ENCODE measurements around the gene PHOX2A.
"Not testable (repeated sequence)": the region's sequence is repeated elsewhere in the genome, so short reads cannot be mapped to it uniquely, and the experiment has no call there.

Gene PHOX2A

DNA sequence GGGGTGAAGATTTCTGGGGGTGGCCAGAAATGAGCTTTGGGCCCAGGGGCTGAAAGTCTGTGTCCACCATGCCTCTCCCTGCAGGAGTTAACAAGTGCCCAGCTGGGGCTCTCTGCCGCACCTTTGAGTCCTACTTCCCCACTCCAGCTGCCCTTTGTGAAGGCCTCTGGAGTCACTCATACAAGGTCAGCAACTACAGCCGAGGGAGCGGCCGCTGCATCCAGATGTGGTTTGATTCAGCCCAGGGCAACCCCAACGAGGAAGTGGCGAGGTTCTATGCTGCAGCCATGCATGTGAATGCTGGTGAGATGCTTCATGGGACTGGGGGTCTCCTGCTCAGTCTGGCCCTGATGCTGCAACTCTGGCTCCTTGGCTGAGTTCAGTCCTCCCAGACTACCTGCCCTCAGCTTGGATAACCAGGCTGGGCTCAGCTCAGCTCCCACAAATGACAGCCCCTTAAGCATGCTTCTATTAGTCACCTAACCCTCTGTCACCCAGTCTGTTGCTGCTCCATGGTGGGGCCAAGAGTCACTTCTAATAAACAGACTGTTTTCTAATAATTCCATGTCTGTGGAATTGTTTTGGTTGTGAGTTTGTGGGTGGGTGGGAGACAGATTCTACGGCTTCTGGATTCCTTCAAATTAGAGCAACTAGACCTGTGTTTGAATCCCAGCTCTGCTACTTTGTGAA lies 22.4 kb downstream of the PHOX2A start:
- FAIRE-seq: no peak

DNA sequence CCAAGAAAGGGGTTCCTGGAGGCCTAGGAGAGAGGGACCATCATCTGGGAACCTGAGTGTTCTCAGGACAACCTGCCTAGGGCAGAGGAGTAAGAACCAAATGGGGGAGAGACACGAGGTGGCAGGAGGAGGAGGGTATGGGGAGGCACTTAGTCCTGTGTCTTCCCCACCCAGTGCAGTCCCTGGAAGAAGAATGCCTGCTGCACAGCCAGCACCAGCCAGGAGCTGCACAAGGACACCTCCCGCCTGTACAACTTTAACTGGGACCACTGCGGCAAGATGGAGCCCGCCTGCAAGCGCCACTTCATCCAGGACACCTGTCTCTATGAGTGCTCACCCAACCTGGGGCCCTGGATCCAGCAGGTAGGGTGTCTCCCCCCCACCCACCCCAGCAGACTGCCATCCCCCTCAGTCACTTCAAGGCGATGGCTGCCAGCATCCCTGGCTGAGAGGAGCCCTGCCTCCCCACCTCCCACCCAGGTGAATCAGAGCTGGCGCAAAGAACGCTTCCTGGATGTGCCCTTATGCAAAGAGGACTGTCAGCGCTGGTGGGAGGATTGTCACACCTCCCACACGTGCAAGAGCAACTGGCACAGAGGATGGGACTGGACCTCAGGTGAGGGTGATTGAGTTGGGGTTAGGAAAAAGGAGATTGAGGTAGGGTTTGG lies 23.1 kb downstream of the PHOX2A start:
- FAIRE-seq: no peak

DNA sequence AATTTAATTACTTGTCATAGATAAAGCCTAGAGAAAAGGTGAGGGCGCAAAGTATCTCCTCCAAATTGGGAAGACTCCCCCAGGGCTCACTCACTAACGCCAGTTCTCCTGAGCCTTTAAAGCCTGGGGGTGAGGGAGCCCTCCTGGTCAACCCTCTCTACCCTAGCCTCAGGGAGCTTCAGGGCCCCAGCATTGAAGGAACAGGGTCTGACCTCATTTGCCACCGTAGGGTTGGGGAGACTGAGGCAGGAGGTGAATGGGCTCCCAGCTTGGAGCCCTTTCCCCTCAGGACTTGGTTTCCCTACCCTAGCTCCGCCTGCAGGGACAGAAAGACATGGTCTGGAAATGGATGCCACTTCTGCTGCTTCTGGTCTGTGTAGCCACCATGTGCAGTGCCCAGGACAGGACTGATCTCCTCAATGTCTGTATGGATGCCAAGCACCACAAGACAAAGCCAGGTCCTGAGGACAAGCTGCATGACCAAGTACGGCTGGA lies 25.7 kb downstream of the PHOX2A start:
- no peak for FAIRE-seq

DNA sequence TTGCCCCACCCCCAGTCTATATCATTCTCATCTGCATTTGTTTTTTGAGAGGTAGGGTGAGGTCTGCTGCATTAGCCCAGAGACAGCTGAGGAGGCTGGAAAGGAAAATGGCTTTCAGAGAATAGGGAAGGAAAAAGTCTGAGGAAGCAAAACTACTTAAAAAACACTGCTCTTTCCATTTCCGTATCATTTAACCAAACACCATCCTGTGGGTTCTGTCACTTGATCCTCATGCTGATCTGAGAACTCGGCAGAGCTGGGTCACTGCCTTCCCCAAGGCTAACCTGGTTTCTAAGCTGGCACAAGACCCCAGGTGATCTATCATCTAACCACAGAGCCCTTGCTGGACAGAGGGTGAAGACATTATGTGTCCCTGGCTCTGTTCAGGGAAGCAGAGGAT lies 26.1 kb downstream of the PHOX2A start:
- FAIRE-seq: no peak

DNA sequence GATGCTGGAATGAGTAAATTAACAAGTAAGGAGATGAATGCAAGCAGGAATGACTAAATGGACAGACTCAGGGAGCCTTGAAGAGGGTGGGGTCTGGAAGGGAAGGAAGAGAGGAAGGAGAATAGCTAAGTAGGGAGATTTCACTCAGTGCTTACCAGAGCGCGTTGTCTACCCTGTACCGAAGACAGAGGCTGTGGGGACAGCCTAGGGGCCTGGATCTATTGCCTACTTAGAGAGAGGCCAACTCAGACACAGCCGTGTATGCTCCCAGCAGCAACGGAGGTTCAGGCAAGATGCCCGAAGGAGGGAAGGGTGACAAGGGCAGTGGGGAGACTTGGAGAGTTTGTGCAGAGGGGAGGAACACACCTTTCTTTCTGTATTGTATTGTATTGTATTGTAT lies 27.3 kb downstream of the PHOX2A start, which contains the start of gene FOLR2:
FOLR2 (plus strand) TSS at position 157 of the 400 bp plus-strand sequence. CDS start 1,791 bp downstream, outside the sequence.
- FAIRE-seq: no peak

DNA sequence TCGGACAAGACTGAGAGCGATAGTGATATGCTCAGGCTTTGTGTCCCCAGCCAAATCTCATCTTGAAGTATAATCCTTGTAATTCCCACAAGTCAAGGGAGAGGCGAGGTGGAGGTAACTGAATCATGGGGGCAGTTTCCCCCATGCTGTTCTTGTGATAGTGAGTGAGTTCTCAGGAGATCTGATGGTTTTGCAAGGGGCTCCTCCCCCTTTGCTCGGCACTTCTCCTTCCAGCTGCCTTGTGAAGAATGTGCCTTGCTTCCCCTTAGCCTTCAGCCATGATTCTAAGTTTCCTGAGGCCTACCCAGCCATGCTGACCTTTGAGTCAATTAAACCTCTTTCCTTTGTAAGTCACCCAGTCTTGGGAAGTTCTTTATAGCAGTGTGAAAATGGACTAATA lies 34.9 kb downstream of the PHOX2A start:
- no peak for FAIRE-seq

DNA sequence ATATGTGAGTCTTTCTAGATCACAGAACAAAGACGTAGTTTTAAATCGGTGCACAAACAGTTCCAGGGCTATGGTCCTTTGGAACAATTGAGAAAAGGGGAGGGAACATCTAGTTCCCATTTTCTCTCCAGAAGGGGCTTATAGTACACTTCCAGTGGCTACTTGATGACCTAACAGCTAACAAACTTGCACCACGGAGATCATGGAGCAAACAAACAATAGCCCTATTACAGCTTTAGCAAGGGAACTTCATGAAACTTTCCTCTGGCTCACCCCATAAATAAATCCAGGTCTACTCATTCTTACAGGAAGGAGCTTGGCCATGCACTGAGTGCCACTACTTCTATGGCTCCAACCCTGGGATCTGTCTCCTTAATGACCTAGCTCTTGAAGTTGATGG lies 35.7 kb downstream of the PHOX2A start:
- no peak for FAIRE-seq

DNA sequence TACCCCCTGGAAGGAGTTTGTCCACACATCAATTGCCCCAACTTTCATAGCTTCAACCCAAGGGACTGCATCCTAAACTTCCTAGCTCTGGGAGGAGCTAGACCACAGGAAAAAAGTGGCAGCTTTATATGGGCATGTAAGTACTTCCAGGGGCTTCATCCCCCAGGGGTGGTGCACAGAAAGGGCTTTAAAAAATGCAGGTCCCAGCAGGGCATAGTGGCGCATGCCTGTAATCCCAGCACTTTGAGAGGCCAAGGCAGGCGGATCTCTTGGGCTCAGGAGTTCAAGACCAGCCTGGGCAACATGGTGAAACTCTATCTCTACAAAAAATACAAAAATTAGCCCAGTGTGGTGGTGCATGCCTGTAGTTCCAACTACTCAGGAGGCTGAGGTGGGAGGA lies 37.2 kb downstream of the PHOX2A start:
- not testable (repeated sequence) for FAIRE-seq

DNA sequence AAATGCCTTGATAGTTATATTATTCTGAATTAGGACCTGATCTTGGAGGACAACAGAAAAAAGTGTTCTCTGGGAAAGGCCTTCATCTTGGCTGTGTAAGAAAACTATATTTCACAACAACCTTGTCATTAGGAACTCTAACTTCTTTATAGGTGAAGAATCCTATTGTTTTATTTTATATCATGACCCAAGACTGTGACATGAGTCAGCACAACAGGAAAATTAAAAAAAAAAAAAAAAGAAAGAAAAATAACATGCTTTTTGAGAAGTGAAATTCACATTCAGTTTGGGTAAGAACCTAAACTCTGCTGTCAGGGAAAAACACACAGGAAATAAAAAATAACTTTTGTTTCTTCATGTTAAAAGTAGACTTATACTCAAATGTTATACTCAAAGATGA lies 39.1 kb downstream of the PHOX2A start:
- FAIRE-seq: no peak

DNA sequence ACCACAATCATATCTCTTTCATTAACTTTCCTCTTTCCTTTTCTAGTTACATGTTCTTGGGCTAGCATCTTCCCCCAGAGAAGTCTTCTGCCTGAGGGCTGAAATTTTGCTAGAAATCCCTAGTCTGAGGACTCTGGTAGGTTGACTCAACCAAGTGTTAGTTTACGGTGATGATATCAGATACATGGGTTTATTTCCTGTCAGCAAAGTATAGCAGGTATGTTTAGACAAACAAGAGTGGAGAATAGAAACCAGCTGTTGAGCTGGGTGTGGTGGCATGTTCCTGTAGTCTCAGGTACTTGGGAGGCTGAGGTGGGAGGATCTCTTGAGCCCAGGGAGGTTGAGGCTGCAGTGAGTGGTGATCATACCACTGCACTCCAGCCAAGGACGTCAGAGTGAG lies 40.8 kb downstream of the PHOX2A start:
- no peak for FAIRE-seq

DNA sequence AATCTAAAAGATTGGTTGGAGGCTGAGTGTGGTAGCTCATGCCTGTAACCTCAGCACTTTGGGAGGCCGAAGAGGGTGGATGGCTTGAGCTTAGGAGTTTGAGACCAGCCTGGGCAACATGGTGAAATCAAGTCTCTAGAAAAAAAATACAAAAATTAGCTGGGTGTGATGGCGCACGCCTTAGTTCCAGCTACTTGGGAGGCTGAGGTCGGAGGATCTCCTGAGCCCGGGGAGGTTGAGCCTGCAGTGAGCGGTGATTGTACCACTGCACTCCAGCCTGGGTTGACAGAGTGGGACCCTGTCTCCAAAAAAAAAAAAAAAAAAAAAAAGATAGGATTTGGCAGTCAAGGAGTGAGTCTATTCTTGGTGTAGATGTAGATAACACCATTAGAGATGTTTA lies 41.4 kb downstream of the PHOX2A start:
- FAIRE-seq: no peak

DNA sequence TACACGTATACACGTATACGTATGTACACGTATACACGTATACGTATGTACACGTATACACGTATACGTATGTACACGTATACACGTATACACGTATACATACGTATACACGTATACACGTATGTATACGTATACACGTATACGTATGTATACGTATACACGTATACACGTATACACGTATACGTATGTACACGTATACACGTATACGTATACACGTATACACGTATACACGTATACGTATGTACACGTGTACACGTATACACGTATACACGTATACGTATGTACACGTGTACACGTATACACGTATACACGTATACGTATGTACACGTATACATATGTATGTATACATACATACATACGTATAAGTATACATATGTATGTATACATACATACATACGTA lies 42.5 kb downstream of the PHOX2A start:
- FAIRE-seq: peak; percentile 61

DNA sequence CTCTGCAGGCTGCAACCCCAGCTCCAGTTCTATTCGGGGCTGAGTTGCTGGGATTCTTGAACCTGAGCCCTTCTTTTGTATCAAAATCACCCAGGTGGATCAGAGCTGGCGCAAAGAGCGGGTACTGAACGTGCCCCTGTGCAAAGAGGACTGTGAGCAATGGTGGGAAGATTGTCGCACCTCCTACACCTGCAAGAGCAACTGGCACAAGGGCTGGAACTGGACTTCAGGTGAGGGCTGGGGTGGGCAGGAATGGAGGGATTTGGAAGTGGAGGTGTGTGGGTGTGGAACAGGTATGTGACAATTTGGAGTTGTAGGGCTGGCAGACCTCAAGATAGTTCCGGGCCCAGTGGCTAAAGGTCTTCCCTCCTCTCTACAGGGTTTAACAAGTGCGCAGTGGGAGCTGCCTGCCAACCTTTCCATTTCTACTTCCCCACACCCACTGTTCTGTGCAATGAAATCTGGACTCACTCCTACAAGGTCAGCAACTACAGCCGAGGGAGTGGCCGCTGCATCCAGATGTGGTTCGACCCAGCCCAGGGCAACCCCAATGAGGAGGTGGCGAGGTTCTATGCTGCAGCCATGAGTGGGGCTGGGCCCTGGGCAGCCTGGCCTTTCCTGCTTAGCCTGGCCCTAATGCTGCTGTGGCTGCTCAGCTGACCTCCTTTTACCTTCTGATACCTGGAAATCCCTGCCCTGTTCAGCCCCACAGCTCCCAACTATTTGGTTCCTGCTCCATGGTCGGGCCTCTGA lies 48.3 kb downstream of the PHOX2A start:
- FAIRE-seq: no peak

DNA sequence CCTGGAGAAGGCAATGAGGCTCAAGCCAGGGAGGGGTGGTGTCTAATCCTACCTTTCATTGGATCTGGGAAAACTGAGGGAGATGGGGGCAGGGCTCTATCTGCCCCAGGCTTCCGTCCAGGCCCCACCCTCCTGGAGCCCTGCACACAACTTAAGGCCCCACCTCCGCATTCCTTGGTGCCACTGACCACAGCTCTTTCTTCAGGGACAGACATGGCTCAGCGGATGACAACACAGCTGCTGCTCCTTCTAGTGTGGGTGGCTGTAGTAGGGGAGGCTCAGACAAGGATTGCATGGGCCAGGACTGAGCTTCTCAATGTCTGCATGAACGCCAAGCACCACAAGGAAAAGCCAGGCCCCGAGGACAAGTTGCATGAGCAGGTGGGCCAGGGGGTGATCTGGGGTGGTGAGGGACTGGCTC lies 52.0 kb downstream of the PHOX2A start, which contains the start of gene FOLR1:
FOLR1 (plus strand) TSS at position 180 of the 421 bp plus-strand sequence; CDS start at position 214, 34 bp downstream.
- no peak for FAIRE-seq

DNA sequence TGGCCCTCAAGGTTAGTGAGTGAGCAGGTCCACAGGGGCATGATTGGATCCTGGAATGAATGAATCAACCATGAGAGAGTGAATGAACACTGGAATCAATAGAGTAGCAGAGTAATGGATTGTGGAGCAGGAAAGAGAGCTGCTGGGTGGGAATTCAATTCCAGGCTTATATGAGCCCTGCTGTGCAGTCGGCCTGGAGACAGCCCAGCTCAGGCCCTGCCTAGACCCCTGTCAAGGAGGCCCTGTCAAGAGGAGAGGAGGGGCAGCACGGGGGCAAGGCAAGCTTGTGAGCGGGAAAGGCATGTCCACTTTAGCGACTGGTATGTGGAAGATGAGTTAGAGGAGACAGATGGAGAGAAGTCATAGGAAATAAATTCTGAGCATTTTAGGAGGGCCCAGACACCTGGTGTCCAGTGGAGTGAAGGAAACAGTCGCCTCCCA lies 53.3 kb downstream of the PHOX2A start:
- no peak for FAIRE-seq

DNA sequence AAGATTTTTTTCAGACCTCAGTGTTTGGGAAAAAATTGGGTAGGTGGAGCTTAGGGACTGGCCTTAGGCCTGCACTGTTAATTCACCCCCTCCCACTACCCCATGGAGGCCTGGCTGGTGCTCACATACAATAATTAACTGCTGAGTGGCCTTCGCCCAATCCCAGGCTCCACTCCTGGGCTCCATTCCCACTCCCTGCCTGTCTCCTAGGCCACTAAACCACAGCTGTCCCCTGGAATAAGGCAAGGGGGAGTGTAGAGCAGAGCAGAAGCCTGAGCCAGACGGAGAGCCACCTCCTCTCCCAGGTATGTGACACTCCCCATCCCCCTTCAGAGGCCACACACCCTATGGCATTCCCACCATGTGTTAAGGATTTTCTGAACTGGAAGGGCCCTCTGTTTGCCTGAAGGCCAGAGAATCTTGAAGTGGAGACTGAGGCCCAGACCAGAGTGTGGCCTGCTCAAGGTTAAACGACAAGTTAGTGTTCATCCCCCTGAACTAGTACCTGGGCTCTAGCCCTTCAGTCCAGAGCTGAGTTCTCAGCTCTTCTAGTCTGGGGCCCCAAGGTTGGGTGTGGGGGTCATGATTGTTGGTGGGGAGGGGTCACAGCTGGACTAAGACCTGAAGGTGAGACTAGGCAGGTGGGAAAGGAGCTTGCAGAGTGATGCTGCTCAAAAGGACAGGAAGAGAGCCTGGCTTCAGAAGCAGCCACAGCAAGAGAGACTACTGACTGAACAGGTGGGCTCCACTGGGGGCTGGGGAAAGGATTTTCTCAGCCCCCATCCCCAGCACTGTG lies 54.3 kb downstream of the PHOX2A start:
- no peak for FAIRE-seq
